HG03558 (cell line): ENCODE data around the gene ZFAND3.

Experiments
- ATAC-seq: cut with Tn5 transposase; IDR thresholded peaks from one replicate; pipeline ENCODE4 v1.9.1; 2021; ENCODE audit warnings: moderate number of reproducible peaks; ENCODE audit not compliant: unreplicated experiment; ENCODE audit errors: extremely low read depth

ZFAND3 gene

GRCh38 chr6:38172739-38173410 is 353.3 kb downstream of the ZFAND3 start:
- no peak for ATAC-seq

DNA sequence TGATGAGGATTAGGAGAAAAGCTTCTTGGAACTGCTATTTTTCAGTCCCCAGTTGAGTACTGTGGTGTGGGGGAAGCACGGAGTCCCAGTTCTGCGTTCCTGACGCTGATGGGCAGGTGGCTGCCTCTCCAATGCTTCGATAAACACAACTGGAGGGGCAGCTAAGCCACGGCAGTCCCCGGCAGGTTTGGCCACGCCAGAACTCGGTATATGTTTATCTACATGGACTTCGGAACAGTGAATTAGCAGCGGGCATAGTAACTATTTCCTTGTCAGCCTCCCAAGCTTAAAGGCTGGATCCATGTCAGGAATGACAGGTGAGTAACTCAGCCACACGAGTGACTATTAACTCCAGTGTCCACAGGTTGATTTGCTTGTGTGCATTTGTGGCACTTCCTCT is 354.4 kb downstream of the ZFAND3 start:
- ATAC-seq: no peak

DNA sequence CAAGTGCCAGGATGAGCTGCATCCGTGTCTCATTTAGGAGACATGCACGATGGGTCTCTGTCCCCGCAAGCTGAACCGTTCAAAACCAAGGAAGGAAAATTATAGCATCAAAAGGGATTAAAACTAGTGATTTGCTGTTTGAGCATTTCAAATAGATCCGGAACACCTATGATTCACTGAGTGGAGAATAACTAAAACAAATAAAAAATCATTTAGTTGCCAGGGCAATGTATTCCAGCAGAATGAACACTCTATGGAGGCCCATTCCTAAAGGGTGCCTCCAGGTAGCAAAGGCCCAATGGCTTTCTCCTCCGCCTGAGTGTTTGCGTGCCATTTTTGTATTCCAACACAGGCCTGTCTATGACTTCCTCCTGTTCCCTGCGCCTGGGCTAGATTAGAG is 354.8 kb downstream of the ZFAND3 start:
- no peak for ATAC-seq

- ATAC-seq: no peak
Observed at GRCh38 chr6:38174806-38175495, 355.4 kb downstream of the ZFAND3 start.

GRCh38 chr6:38175786-38176185 is 356.3 kb downstream of the ZFAND3 start:
- no peak for ATAC-seq

DNA sequence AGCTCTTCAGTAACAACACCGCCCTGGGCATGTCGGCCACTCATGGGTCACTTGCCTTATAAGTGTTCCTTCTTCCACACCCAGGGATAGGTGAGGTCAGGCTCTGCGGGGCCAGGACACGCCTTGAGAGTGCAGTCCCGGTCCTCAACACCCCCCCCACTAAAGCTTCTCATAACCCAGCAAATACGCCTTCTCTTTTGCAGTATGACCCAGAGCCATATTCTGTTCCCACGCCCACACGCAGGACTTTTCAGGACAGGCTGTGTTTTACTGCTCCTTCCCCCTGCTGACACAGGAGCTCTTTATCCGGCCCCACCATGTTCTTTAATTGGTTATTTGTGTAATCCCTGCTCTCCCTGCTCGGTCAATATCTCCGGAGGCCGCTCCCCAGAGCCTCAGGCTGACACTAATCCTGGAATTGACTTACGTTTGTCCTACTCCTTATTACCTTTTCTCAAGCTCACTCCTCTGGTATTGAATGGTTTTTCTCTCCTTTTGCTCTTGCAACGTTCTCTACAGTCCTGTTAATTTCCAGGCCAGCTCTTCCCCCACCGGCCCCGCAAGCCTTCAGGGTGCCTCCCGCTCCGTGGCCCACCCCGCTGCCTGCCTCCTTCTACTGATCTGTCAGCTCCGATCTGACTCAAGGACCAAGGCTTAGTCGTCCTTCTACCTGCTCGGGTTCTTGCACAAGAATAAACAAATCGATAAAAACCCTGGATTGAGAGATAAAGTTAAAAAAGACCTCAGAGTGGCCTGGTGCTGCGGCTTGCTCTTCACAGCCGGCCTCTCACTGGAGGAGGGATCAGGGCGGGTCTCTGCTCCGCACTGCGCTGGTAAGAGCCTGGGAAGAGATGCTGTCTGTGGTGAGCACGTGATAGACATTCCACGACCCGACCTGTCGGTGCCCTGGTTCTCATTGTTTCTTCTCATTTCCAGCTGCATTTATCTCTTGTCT is 357.5 kb downstream of the ZFAND3 start:
- no peak for ATAC-seq

GRCh38 chr6:38177882-38178583 is 358.5 kb downstream of the ZFAND3 start:
- ATAC-seq: no peak

DNA sequence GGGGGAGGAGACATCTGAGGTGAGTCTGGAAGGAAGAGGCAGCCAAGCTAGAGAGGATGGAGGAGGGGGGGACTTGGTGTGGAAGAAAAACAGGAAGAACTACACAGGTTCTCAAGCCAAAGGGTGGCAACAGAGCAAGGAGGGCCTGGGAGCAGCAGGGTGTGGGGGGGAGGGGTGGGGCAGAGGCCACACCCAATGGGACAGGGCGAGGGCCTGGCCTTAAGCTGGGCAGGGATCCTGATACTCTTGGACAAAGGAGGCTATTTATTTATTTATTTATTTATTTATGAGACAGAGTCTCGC is 359.0 kb downstream of the ZFAND3 start:
- no peak for ATAC-seq

DNA sequence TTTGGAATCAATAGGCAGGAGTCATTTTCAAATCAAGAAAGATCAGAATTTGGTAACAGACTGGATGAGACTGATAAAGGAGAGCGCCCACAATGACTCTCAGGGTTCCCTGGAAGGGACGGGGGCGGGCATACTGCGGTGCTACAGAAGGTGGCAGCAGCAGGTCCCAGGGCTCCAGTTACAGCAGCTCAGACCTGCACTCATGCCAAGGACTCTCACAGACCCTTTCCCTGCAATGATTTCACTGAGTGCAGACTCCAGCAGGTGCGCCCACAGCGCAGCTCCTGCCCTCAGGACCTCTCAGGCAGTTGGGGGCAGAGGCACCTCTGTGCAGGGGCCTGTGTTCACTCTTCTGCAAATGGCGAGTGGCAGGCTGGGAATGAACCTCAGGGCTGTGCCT is 359.8 kb downstream of the ZFAND3 start:
- no peak for ATAC-seq

- ATAC-seq: no peak
Observed at GRCh38 chr6:38179794-38180430, 360.4 kb downstream of the ZFAND3 start.

- no peak for ATAC-seq
Observed at GRCh38 chr6:38180586-38180985, 361.1 kb downstream of the ZFAND3 start.

DNA sequence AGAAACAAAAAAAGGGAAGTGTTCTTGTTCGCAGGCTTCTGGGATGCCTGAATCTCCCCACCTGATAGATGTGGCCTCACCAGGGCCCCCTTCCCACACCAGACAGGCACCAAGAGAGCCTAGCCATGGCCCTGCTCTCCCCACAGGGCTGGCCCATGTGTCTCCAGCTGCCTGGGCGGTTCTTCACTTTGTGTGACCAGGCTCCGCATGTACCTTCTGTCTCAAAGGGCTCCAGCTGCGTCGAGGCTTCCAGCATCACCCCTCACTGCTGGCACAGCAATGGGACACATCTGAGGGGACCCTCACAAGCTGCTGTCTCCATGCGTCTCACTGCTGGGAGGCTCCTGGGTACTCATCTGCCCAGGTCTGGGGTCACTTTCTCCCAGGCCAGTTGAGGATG is 362.9 kb downstream of the ZFAND3 start:
- no peak for ATAC-seq

GRCh38 chr6:38183856-38184584 is 364.5 kb downstream of the ZFAND3 start:
- no peak for ATAC-seq

- no peak for ATAC-seq
Observed at GRCh38 chr6:38184585-38185080, 365.1 kb downstream of the ZFAND3 start.

GRCh38 chr6:38185244-38185643 is 365.7 kb downstream of the ZFAND3 start:
- no peak for ATAC-seq

DNA sequence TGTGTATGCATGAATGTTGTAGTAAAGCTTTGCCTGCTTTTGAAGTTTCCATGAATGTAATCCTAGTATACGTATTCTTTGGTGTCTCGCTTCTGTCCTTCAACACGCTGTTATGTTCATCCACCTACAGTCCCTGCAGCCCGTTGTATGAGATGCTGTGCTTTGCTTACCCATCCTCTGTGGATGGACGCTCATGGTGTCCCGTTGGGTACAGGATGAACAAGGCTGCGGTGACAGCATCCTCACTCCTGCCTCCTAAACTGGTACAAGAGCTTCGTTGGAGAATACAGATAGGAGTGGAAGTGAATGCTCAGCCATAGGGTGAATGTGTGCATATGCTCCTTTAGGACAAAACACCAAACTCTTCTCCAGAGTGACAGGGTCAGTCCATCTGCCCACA is 366.2 kb downstream of the ZFAND3 start:
- no peak for ATAC-seq

DNA sequence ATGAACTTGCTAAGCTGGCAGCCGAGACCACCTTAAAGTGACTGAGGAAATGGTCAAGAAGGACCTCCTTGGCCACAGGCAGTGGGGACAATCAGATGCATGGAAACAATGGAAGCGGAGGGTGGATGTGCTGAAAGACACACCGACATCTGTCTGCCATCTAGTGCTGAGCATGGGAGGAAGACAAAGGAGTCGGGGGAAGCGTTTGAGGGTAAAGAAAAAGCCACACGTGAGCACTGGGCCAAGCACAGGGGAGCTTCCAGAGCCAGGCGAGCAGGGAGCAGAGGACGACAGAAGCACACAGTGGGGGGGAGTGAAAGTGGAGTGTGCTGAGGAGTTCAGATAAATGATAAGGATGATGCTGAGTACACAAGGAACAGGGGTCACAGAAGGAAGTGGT is 367.8 kb downstream of the ZFAND3 start:
- ATAC-seq: no peak

GRCh38 chr6:38187811-38188590 is 368.5 kb downstream of the ZFAND3 start:
- no peak for ATAC-seq
